ENCODE data around the gene TAS1R1.

GRCh38 chr1:6544831-6545230, 10.3 kb upstream of the TAS1R1 start:
- no peak for TF ChIP-seq CTCF (IDR thresholded peaks at IDR 0.05; ENCODE audit: low read depth, low read length, poor library complexity, severe bottlenecking)
- no peak for TF ChIP-seq EZH2phosphoT487 (IDR thresholded peaks at IDR 0.05; ENCODE audit: borderline replicate concordance, low read length)
